Suppressor macrophage treated with lipopolysaccharide for 1 hour (primary cell): ENCODE data around the gene C19orf25.

Source experiments
- DNase-seq, 3 donors: peaks; one replicate each; pipeline ENCODE4 v3.0.0-alpha.2; 2020 to 2022

C19orf25 gene

DNA sequence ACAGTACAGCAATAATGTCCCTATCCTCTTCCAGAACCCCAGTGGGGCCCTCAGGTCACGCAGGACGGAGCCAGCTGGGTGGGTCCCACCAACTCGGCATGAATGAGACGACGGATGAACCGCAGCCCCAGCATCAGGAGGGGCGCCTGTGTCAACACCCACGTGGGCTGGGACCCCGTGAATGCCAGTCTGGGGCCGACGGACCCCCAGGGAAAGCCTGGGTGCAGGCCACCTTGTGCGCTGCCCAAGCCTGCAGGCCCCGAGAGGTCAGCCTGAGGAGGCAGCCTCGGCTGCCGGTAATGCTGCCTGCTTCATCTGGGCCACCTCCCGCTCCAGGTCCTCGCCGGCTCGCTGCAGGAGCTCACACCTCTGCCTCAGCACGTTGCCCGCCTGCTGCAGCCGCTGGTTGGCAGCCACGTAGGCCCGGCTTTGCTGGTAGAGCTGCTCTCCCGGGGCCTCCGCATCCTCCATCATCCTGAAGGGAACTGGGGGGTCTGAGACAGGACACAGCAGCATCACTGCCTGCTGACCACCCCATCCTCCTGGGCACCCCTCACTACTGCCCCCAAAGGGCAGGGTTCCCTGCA, 4.2 kb downstream of the C19orf25 start:
- DNase-seq: no peak

DNA sequence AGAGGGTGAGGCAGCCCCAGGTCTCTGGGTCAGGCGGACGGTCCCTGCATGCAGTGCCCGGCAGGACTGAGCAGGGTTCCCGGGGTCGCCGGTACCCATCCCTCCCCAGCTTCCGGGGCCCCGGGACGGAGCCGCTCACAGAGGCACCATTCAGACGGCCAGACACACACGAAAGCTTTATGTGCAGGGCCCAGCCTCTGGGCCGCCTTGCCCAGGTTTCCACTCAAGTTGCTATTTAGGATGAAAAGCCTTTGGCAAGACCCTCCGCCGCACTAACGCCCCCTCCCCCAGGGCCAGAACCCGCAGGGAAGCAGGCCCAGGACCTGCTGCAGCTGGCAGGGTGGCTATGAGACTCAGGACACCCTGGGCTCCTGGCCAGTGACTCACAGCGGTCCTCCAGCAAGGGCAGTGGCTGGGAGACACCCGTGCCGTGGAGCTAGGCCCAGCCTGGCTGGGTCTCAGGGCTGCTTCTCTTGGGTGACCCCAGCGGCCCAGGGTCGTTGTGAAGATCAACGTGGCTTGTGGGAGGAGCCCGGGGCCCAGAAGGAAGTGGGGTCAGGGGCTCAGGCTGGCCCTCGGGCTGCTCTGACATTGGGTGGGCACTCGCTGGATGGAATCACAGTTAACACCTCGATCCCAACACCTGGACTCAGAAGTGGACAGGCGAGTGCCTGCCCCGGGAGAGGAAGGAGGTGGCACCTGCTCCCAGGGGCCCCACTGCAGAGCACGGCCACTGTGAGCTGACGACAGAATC, 4.8 kb downstream of the C19orf25 start:
- DNase-seq: no peak

GRCh38 chr19:1473085-1473851, 5.7 kb downstream of the C19orf25 start:
- DNase-seq: no peak

DNA sequence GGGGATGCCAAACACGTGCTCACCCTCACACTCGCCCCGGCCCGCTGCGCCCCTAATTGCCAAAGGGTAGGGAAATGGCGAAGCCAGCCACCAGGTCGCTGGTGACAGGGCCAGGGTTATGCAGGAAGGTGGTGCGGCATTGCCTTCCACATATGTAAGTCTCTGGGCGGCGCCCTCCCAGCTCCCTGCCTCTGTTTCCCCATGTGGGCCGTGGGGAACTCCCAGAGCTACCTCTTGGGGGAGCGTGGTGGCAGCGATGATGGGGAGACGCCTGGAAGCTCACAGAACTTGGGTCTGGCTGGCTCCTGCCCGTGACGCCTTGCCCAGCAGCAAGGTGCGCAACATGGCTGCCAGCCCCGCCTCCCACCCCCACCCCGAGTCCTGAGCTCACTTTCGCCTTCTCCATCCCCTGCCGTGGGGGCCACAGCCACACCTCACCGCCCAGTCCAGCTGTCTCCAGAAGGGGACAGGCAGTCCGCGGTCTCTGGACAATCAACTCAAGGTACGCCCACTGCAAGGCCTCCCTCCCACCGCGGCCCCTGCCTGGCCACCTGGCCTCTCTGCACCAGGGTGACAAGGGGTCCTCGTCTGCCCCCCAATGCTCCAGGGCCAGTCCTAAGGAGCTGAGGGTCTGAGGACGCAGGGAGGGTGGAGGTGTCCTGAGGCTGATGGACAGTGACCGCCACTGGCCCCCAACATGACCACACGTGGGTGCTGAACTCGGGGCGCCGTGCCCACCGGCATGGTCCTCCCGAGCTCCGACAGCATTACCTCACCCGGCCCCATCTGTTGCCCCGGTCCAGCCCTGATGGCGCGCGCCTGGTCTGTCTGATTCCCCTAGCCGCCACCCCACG, 6.6 kb downstream of the C19orf25 start:
- DNase-seq: no peak

GRCh38 chr19:1471515-1472160, 7.4 kb downstream of the C19orf25 start:
- DNase-seq: peak; percentile 46 to 56 (median 50)

GRCh38 chr19:1471010-1471514, 8.0 kb downstream of the C19orf25 start:
- no peak for DNase-seq

- peak in 1 of 3 donors; percentile 58 for DNase-seq
Measured at GRCh38 chr19:1470305-1471009, 8.6 kb downstream of the C19orf25 start.

GRCh38 chr19:1470055-1470304, 9.0 kb downstream of the C19orf25 start:
- DNase-seq: no peak

GRCh38 chr19:1469255-1470054, 9.6 kb downstream of the C19orf25 start:
- peak in 1 of 3 donors; percentile 54 for DNase-seq

DNA sequence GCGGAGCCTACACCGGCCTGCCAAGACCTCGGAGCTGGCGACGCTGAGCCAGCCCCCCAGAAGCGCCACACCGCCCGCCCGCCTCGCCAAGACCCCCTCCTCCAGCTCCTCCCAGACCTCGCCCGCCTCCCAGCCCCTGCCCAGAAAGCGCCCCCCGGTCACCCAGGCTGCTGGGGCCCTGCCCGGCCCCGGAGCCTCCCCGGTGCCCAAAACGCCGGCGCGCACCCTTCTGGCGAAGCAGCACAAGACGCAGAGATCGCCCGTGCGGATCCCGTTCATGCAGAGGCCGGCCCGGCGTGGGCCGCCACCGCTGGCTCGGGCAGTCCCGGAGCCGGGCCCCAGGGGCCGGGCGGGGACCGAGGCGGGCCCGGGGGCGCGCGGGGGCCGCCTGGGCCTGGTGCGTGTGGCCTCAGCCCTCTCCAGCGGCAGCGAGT, 10.2 kb downstream of the C19orf25 start:
- peak; percentile 54 to 85 (median 64) for DNase-seq

DNA sequence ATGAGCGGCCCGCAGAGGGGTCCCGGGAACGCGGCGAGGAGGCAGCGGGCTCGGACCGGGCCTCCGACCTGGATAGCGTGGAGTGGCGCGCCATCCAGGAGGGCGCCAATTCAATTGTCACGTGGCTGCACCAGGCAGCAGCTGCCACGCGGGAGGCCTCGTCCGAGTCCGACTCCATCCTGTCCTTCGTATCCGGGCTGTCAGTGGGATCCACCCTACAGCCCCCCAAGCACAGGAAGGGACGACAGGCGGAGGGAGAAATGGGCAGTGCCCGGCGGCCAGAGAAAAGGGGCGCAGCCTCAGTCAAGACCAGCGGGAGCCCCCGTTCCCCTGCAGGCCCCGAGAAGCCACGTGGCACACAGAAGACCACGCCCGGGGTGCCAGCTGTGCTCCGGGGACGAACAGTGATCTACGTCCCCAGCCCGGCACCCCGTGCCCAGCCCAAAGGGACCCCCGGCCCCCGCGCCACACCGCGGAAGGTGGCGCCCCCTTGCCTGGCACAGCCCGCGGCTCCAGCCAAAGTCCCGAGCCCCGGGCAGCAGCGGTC, 10.7 kb downstream of the C19orf25 start:
- no peak for DNase-seq

- no peak for DNase-seq
Measured at GRCh38 chr19:1467490-1468273, 11.3 kb downstream of the C19orf25 start.

GRCh38 chr19:1467215-1467489, 11.9 kb downstream of the C19orf25 start:
- no peak for DNase-seq

DNA sequence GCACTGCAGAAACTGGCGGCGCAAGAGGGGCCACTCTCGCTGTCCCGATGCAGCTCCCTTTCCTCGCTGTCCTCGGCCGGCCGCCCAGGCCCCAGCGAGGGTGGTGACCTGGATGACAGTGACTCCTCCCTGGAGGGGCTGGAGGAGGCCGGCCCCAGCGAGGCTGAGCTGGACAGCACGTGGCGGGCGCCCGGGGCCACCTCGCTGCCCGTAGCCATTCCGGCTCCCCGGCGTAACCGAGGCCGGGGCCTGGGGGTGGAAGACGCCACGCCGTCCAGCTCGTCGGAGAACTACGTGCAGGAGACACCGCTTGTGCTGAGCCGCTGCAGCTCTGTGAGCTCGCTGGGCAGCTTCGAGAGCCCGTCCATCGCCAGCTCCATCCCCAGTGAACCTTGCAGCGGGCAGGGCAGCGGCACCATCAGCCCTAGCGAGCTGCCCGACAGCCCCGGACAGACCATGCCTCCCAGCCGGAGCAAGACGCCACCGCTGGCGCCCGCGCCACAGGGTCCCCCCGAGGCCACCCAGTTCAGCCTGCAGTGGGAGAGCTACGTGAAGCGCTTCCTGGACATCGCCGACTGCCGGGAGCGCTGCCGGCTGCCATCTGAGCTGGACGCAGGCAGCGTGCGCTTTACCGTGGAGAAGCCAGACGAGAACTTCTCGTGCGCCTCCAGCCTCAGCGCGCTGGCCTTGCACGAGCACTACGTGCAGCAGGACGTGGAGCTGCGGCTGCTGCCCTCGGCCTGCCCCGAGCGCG, 12.4 kb downstream of the C19orf25 start:
- DNase-seq: no peak

- no peak for DNase-seq
Measured at GRCh38 chr19:1466018-1466460, 13.0 kb downstream of the C19orf25 start.

GRCh38 chr19:1465191-1466016, 13.6 kb downstream of the C19orf25 start:
- peak; percentile 54 to 75 (median 61) for DNase-seq

- no peak for DNase-seq
Measured at GRCh38 chr19:1461862-1462261, 17.2 kb downstream of the C19orf25 start.
